ENCODE results near the gene PARD3B.

The PARD3B gene

GRCh38 chr2:204824751-204825453 is 279.6 kb downstream of the PARD3B start:
- no peak for DNase-seq
- Histone ChIP-seq H3K36me3 (replicated peaks; ENCODE audit: insufficient read depth, low read length) (no peaks in the 10 kb centered on the region), H3K9me2 (replicated peaks; ENCODE audit: insufficient read depth, low read length) (no peaks in the 10 kb centered on the region), H3K9ac (ENCODE audit: low read length) (no peak overlapping the region), H3K4me1 (ENCODE audit: low read length) (no peaks in the 10 kb centered on the region), H3K27ac (ENCODE audit: low read length) (no peak overlapping the region), H3K79me2 (ENCODE audit: low read length) (no peaks in the 10 kb centered on the region), H3K27me3 (replicated peaks; ENCODE audit: insufficient read depth, low read length) (no peaks in the 10 kb centered on the region), H3K4me3 (ENCODE audit: low read length) (no peak overlapping the region), H2AFZ (ENCODE audit: low read length) (no peak overlapping the region), H4K20me1 (ENCODE audit: insufficient read depth, low read length) (no peaks in the 10 kb centered on the region), H3F3A (ENCODE audit: insufficient read depth, low read length) (no peaks in the 10 kb centered on the region), H3K9me3 (replicated peaks; ENCODE audit: insufficient read depth, low read length) (no peaks in the 10 kb centered on the region), H3K4me2 (ENCODE audit: low read depth, low read length) (no peak overlapping the region)
- TF ChIP-seq CTCF (IDR thresholded peaks at IDR 0.05; ENCODE audit: low read length) = no peak

DNA sequence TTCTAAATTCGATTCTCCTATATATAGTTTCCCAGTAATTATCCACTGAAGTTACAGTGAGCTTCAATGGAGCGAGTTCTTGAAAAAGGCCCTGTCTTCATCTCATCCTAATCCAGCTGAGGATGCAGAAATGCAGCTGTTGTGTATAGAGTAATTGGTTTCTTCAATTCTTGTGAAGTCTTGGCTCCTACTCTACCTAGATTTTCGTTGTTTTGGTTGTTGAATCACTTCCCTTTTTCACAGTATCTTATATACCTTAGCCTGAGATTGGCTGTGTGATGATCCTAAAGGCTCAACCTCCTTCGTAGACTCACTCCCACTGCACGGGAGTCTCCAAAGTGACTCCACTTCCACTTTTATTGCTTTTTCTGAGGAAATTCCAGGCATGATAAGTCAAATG is 280.4 kb downstream of the PARD3B start:
- Histone ChIP-seq H3K27me3 (replicated peaks; ENCODE audit: insufficient read depth, low read length) (no peaks in the 10 kb centered on the region), H3K36me3 (replicated peaks; ENCODE audit: insufficient read depth, low read length) (no peaks in the 10 kb centered on the region), H3F3A (ENCODE audit: insufficient read depth, low read length) (no peaks in the 10 kb centered on the region), H3K27ac (ENCODE audit: low read length) (no peak overlapping the region), H3K4me3 (ENCODE audit: low read length) (no peak overlapping the region), H3K9me2 (replicated peaks; ENCODE audit: insufficient read depth, low read length) (no peaks in the 10 kb centered on the region), H4K20me1 (ENCODE audit: insufficient read depth, low read length) (no peaks in the 10 kb centered on the region), H3K9ac (ENCODE audit: low read length) (no peak overlapping the region), H3K79me2 (ENCODE audit: low read length) (no peaks in the 10 kb centered on the region), H3K4me1 (ENCODE audit: low read length) (no peaks in the 10 kb centered on the region), H2AFZ (ENCODE audit: low read length) (no peak overlapping the region), H3K4me2 (ENCODE audit: low read depth, low read length) (no peak overlapping the region), H3K9me3 (replicated peaks; ENCODE audit: insufficient read depth, low read length) (no peaks in the 10 kb centered on the region)
- TF ChIP-seq CTCF (IDR thresholded peaks at IDR 0.05; ENCODE audit: low read length) (no peak), EZH2phosphoT487 (IDR thresholded peaks at IDR 0.05; ENCODE audit: low read length) (no peak), EZH2 (optimal IDR thresholded peaks at IDR 0.05; ENCODE audit: low read depth, low read length) (no peak)
- no peak for DNase-seq

DNA sequence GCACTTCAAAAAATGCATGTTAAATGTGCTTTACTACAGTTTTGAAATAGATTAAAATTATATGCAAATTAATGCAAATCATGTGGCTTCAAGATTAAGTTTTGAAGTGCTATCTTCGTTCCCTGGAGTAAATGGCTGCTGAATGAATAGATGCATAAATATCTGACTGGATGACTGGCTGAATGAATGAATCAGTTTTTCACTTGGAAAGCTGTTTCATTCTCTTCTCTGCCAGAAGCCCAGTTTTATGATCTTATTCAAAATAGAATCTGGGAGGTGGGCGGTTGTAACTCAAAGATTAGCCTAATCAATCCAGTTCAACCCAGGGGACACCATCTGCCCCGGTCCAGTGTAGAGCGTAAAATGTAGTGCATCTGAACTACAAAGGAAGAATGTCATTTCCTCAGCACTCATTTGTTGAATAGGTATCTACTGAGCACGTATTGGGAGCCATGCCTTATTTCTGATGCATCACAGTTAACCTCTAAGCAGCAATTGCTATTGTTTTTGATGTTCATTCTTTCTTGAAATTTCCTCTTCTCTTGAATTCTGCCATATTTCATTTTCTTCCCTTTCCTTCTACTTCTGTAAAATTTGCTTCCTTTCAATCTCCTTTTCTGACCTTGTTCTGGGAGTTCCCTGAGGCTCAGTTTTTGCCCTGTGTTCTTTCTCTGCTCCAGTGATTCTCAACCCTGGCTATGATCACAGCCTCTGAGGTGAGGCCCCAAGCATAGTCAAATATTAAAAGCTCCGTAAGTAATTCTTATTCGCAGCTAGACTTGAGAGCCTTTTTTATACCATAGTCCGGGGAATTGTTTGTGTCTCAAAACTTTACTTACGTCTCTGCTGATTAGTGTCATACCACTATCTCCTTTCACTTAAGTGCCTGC is 282.7 kb downstream of the PARD3B start:
- no peaks in the 10 kb centered on the region for H3K9me2 ChIP-seq (replicated peaks; ENCODE audit: insufficient read depth, low read length)
- no peaks in the 10 kb centered on the region for H3K4me1 ChIP-seq (ENCODE audit: low read length)
- no peak overlapping the region for H3K27ac ChIP-seq (ENCODE audit: low read length)
- no peak overlapping the region for H2AFZ ChIP-seq (ENCODE audit: low read length)
- no peak overlapping the region for H3K9ac ChIP-seq (ENCODE audit: low read length)
- no peak overlapping the region for H3K4me3 ChIP-seq (ENCODE audit: low read length)
- H4K20me1 ChIP-seq (ENCODE audit: insufficient read depth, low read length) = no peaks in the 10 kb centered on the region
- no peaks in the 10 kb centered on the region for H3F3A ChIP-seq (ENCODE audit: insufficient read depth, low read length)
- DNase-seq = no peak
- no peaks in the 10 kb centered on the region for H3K79me2 ChIP-seq (ENCODE audit: low read length)
- no peaks in the 10 kb centered on the region for H3K27me3 ChIP-seq (replicated peaks; ENCODE audit: insufficient read depth, low read length)
- H3K4me2 ChIP-seq (ENCODE audit: low read depth, low read length) = no peak overlapping the region
- H3K36me3 ChIP-seq (replicated peaks; ENCODE audit: insufficient read depth, low read length) = no peaks in the 10 kb centered on the region
- no peaks in the 10 kb centered on the region for H3K9me3 ChIP-seq (replicated peaks; ENCODE audit: insufficient read depth, low read length)
- no peak for TF ChIP-seq EZH2phosphoT487 (IDR thresholded peaks at IDR 0.05; ENCODE audit: low read length)
- no peak for TF ChIP-seq CTCF (IDR thresholded peaks at IDR 0.05; ENCODE audit: low read length)

Data from MM.1S (cell line).